Parathyroid adenoma (tissue), 2 donors: Measurements from ENCODE around the gene PMP22.

Source experiments
- H2AFZ ChIP-seq: fragments of 300-600 bp; sonication (generic); one replicate; pipeline ENCODE4 v1.7.0; 2017; ENCODE audit warnings: antibody characterized with exemption, mild to moderate bottlenecking
- H3K27ac ChIP-seq: fragments of 300-600 bp; sonication (generic); one replicate; pipeline ENCODE4 v1.7.0; 2017
- H3K27me3 ChIP-seq: fragments of 300-600 bp; sonication (generic); one replicate; pipeline ENCODE4 v1.7.0; 2017; ENCODE audit warnings: low read length; ENCODE audit not compliant: control insufficient read depth, insufficient read depth
- H3K36me3 ChIP-seq: fragments of 300-600 bp; sonication (generic); one replicate; pipeline ENCODE4 v1.7.0; 2017; ENCODE audit warnings: low read length; ENCODE audit not compliant: control insufficient read depth, insufficient read depth
- H3K4me1 ChIP-seq: fragments of 300-600 bp; sonication (generic); one replicate; pipeline ENCODE4 v1.7.0; 2017; ENCODE audit warnings: control low read depth
- H3K4me2 ChIP-seq: fragments of 300-600 bp; sonication (generic); one replicate; pipeline ENCODE4 v1.7.0; 2017; ENCODE audit warnings: low read length
- H3K4me3 ChIP-seq: fragments of 300-600 bp; sonication (generic); one replicate; pipeline ENCODE4 v1.7.0; 2017; ENCODE audit warnings: low read depth, low read length
- H3K79me2 ChIP-seq: fragments of 300-600 bp; sonication (generic); one replicate; pipeline ENCODE4 v1.7.0; 2017; ENCODE audit warnings: control low read depth
- H3K9ac ChIP-seq: fragments of 300-600 bp; sonication (generic); one replicate; pipeline ENCODE4 v1.7.0; 2017; ENCODE audit warnings: mild to moderate bottlenecking
- H3K9me3 ChIP-seq: fragments of 300-600 bp; sonication (generic); one replicate; pipeline ENCODE4 v1.7.0; 2017; ENCODE audit warnings: low read length; ENCODE audit not compliant: control insufficient read depth
- TF ChIP-seq, protein P1 (sequence below): fragments of 300-600 bp; sonication (generic); IDR thresholded peaks from one replicate; pipeline ENCODE4 v1.7.0; 2017; ENCODE audit warnings: antibody characterized with exemption, mild to moderate bottlenecking
- donor health status: primary hyperparathyroidism.

The PMP22 gene

DNA sequence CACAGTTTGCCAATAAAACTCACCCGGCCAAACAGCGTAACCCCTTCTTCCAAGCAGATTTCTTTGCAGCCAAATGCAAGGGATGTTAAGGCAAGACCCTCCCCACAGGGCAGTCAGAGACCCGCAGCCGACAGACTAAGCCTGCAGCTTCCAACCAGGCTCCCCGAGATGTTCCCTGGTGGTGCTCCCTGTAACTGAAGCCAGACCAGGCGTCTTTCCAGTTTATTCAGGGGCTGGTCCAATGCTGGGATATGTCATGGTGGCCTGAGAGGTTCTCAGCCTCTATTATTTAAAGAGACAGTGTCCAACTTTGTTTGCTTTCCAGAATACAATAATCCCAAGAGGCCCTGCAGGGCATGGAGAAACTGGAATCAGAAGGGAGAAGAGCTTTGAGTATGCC is at the start of gene PMP22:
TSS of gene PMP22 (minus strand) at position 196 of the 400 bp plus-strand sequence. CDS start 4,599 bp downstream, outside the sequence.
- Histone ChIP-seq H3K4me2 (no peak within 1 kb of the TSS), H3K9ac (no peak within 1 kb of the TSS), H3K4me1 (peaks cover 2% of the 10 kb centered on the region), H3K36me3 (no peaks in the 10 kb centered on the region), H3K27me3 (no peaks in the 10 kb centered on the region), H2AFZ (no peak within 1 kb of the TSS), H3K27ac (no peak within 1 kb of the TSS), H3K9me3 (no peaks in the 10 kb centered on the region), H3K4me3 (no peak within 1 kb of the TSS), H3K79me2 (no peaks in the 10 kb centered on the region)
- TF ChIP-seq, protein P1, sequence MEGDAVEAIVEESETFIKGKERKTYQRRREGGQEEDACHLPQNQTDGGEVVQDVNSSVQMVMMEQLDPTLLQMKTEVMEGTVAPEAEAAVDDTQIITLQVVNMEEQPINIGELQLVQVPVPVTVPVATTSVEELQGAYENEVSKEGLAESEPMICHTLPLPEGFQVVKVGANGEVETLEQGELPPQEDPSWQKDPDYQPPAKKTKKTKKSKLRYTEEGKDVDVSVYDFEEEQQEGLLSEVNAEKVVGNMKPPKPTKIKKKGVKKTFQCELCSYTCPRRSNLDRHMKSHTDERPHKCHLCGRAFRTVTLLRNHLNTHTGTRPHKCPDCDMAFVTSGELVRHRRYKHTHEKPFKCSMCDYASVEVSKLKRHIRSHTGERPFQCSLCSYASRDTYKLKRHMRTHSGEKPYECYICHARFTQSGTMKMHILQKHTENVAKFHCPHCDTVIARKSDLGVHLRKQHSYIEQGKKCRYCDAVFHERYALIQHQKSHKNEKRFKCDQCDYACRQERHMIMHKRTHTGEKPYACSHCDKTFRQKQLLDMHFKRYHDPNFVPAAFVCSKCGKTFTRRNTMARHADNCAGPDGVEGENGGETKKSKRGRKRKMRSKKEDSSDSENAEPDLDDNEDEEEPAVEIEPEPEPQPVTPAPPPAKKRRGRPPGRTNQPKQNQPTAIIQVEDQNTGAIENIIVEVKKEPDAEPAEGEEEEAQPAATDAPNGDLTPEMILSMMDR, result no peak

DNA sequence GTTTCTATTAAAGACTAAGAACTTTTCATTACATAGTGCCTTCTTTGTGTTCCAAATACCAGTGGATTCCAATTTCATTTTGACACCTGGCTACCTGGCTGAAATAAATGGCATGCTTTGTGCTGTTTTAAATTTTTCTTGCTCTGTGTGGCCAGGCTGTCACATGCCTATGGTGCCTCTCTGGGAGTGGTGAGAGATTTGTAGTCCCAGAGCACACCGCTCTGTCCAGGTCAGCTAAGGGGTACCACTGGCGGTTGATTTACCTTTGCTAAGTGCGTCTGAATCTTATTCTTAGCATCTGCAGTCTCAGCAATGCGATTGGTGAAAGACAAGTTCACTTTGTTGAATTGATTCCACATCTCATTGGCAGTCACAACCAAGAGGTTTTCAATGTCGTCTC is 46.9 kb upstream of the PMP22 start:
- H3K27ac ChIP-seq, result no peak overlapping the region

DNA sequence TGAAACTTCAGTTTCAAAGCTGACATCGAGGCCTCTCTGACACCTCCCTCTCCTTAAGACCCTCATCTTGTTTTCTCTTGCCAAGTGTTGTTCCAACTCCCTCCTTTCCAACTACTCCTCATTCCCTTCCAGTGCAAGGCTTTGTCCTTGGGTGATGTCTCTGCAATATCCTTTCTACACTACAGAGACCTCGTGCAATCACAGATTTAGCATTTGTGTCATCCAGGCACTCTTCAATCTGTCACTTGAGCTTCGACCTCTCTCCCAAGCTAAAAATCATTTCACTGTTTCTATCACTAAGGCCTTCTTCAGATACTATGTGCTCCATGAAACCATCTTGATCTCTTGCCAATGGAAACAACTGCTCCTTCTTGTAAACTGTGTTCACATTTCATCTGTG is 44.7 kb upstream of the PMP22 start:
- Histone ChIP-seq H3K4me3 (no peak overlapping the region), H3K4me2 (no peak overlapping the region), H2AFZ (no peak overlapping the region)

More for the DNA sequence above, 46.9 kb upstream of the PMP22 start:
- Histone ChIP-seq H3K4me2 (no peak overlapping the region), H3K79me2 (no peaks in the 10 kb centered on the region), H3K4me3 (no peak overlapping the region), H3K9ac (no peak overlapping the region), H2AFZ (no peak overlapping the region), H3K36me3 (no peaks in the 10 kb centered on the region), H3K4me1 (no peaks in the 10 kb centered on the region), H3K9me3 (no peaks in the 10 kb centered on the region), H3K27me3 (no peaks in the 10 kb centered on the region)
- TF ChIP-seq, protein P1, result no peak

DNA sequence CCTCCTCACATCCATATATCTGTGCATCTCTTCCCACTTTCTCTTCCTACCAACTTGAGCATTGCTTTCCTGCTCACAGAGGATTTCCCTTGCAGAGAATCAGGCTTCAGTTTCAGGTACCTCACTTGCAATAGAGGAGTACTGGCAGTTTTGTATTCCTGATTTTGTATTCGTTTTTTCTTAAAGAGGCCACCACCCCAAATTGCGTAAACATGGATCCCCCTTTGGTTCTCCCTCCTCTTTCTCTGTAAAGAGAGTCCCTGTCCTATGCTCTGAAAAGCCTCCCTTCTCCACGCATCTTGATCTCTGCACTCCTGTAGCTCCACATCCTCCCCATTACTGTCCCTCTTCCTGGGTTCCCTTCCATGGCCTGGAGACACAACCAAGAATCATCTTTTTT is 44.1 kb upstream of the PMP22 start:
- Histone ChIP-seq H3K27me3 (no peaks in the 10 kb centered on the region), H3K27ac (no peak overlapping the region), H3K36me3 (no peaks in the 10 kb centered on the region), H3K79me2 (no peaks in the 10 kb centered on the region), H3K4me1 (no peaks in the 10 kb centered on the region), H3K4me2 (no peak overlapping the region), H3K9me3 (no peaks in the 10 kb centered on the region), H3K4me3 (no peak overlapping the region), H3K9ac (no peak overlapping the region), H2AFZ (no peak overlapping the region)
- TF ChIP-seq, protein P1, result no peak

More for the DNA sequence above, 44.7 kb upstream of the PMP22 start:
- H3K27ac ChIP-seq, result no peak overlapping the region
- H3K79me2 ChIP-seq, result no peaks in the 10 kb centered on the region
- no peaks in the 10 kb centered on the region for H3K9me3 ChIP-seq
- H3K4me1 ChIP-seq, result no peaks in the 10 kb centered on the region
- no peaks in the 10 kb centered on the region for H3K36me3 ChIP-seq
- no peak overlapping the region for H3K9ac ChIP-seq
- no peaks in the 10 kb centered on the region for H3K27me3 ChIP-seq
- TF ChIP-seq, protein P1, result no peak

DNA sequence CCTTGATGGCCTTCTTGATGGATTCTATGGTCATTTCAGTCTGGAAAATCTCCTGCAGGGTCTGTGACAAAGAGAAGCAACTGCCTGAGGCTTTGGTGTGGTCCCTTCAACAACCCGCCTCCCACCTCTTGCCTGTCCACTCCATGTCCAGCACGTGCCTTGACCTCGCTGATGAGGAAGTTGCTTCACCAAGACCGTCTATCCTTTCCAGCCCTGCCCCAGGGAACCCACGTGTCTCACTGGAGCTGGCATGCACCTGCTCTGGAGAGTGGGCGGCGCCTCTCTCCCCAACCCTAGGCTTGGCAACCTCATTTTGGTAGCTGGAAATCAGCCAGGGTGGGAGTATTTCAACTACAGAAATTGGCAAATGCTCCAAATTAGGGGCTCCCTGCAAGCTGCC is 43.6 kb upstream of the PMP22 start:
- TF ChIP-seq, protein P1, result no peak
- no peaks in the 10 kb centered on the region for H3K36me3 ChIP-seq
- H3K79me2 ChIP-seq, result no peaks in the 10 kb centered on the region
- H3K4me2 ChIP-seq, result no peak overlapping the region
- H3K27me3 ChIP-seq, result no peaks in the 10 kb centered on the region
- no peak overlapping the region for H2AFZ ChIP-seq
- H3K27ac ChIP-seq, result no peak overlapping the region
- no peak overlapping the region for H3K9ac ChIP-seq
- H3K4me1 ChIP-seq, result no peaks in the 10 kb centered on the region
- H3K4me3 ChIP-seq, result no peak overlapping the region
- no peaks in the 10 kb centered on the region for H3K9me3 ChIP-seq
